Tibial artery (tissue), 4 donors: Measurements from ENCODE around the gene PRR15L.

Source experiments
- DNase-seq, 2 donors: peaks; one replicate each; pipeline ENCODE4 v3.0.0-alpha.2; 2019
- H3K27ac ChIP-seq, 2 donors: fragments of 200-600 bp; sonication (generic) in 1 of 2; 1 replicate in 1 of 2; 2 replicates in 1 of 2; pipeline ENCODE4 v1.5.1; 2018 to 2019; ENCODE audit warnings: mild to moderate bottlenecking in 1 of 2
- H3K27me3 ChIP-seq, 2 donors: fragments of 200-600 bp; sonication (generic) in 1 of 2; one replicate each; pipeline versions ENCODE4 v1.5.1 to v1.6.0; 2016 to 2019
- H3K36me3 ChIP-seq, 3 donors: fragments of 200-600 bp; sonication (generic) in 2 of 3; one replicate each; pipeline ENCODE4 v1.5.1; 2016 to 2019; ENCODE audit warnings: mild to moderate bottlenecking in 2 of 3
- H3K4me1 ChIP-seq, 4 donors: fragments of 200-600 bp; sonication (generic) in 2 of 4; 1 replicate in 3 of 4; 2 replicates in 1 of 4; pipeline ENCODE4 v1.5.1; 2016 to 2019
- H3K4me3 ChIP-seq, 2 donors: fragments of 200-600 bp; sonication (generic) in 1 of 2; 1 replicate in 1 of 2; 2 replicates in 1 of 2; pipeline ENCODE4 v1.5.1; 2018 to 2019; ENCODE audit warnings: mild to moderate bottlenecking in 2 of 2
- H3K9me3 ChIP-seq, 3 donors: fragments of 200-600 bp; sonication (generic) in 1 of 3; one replicate each; pipeline ENCODE4 v1.5.1; 2016 to 2019
- intact Hi-C: fragments of 100-400 bp; cut with DNase I; formaldehyde crosslinking; loops from one replicate; pipeline ENCODE4 v1.15.0; 2023; ENCODE audit warnings: low total_unique reads
- TF ChIP-seq, protein P1 (sequence below), 2 experiments: fragments of 200-600 bp in 1 of 2; fragments of 450-650 bp in 1 of 2; IDR thresholded peaks; one replicate each; pipeline ENCODE4 v1.5.1; 2017 to 2019; ENCODE audit warnings: antibody characterized with exemption in 2 of 2, mild to moderate bottlenecking in 1 of 2, moderate library complexity in 1 of 2

The PRR15L gene, protein sequence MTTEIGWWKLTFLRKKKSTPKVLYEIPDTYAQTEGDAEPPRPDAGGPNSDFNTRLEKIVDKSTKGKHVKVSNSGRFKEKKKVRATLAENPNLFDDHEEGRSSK

DNA sequence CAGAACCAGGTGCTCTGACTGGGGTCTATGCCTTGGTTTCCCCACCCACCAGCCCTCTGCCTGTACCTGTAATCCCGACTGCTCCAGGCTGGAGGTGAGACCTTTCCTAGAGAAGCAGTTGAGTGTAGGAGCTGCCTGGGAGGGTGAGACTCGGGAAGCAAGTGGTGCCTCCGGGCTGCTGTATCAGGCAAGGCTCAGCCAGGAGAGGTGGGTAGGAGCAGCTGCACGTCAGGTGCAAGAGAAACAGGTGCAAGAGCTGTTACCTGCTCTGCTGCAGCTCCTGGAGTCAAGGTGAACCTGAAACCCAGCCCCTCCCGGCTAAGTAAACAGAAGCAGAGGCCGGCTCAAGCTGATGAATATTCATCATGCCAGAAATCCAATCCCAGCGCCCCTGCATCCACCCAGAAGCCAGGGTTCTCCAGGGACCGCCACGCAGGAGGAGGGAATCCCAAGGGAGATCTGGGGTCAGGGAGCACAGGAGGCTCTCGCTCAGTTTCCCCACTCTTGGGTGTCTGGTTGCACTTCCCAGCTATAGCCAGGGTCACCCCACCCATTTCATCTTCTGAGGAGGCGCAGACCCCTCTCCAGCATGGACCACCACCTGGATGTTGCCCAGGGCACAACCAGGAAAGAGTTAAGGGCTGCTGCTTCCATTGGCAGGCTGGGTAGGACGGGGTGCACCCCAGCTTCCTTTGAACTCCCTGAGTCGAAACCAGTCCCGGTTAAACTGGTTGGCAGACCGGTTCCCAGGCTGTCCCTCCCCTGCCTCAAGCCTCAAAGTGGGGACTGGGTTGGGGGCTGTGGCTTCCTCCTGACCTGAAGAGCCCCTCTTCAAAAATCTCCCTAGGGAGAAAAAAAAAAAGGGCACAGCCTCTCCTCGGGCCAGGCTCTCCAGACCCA is at the start of gene PRR15L:
PRR15L (minus strand) TSS at position 293 of the 900 bp plus-strand sequence. CDS start 4,649 bp downstream, outside the sequence.
- DNase-seq: no peak
- Histone ChIP-seq H3K36me3 (peaks cover 0 to 4% (median 0%) of the 10 kb centered on the region in 3 donors), H3K4me1 (peaks cover 0 to 5% (median 0%) of the 10 kb centered on the region in 4 donors), H3K27me3 (no peaks in the 10 kb centered on the region), H3K9me3 (no peaks in the 10 kb centered on the region), H3K4me3 (no peak within 1 kb of the TSS), H3K27ac (no peak within 1 kb of the TSS)
- intact Hi-C loops: no loop called here
- TF ChIP-seq, protein P1, sequence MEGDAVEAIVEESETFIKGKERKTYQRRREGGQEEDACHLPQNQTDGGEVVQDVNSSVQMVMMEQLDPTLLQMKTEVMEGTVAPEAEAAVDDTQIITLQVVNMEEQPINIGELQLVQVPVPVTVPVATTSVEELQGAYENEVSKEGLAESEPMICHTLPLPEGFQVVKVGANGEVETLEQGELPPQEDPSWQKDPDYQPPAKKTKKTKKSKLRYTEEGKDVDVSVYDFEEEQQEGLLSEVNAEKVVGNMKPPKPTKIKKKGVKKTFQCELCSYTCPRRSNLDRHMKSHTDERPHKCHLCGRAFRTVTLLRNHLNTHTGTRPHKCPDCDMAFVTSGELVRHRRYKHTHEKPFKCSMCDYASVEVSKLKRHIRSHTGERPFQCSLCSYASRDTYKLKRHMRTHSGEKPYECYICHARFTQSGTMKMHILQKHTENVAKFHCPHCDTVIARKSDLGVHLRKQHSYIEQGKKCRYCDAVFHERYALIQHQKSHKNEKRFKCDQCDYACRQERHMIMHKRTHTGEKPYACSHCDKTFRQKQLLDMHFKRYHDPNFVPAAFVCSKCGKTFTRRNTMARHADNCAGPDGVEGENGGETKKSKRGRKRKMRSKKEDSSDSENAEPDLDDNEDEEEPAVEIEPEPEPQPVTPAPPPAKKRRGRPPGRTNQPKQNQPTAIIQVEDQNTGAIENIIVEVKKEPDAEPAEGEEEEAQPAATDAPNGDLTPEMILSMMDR (IDR thresholded peaks at IDR 0.05): no peak

DNA sequence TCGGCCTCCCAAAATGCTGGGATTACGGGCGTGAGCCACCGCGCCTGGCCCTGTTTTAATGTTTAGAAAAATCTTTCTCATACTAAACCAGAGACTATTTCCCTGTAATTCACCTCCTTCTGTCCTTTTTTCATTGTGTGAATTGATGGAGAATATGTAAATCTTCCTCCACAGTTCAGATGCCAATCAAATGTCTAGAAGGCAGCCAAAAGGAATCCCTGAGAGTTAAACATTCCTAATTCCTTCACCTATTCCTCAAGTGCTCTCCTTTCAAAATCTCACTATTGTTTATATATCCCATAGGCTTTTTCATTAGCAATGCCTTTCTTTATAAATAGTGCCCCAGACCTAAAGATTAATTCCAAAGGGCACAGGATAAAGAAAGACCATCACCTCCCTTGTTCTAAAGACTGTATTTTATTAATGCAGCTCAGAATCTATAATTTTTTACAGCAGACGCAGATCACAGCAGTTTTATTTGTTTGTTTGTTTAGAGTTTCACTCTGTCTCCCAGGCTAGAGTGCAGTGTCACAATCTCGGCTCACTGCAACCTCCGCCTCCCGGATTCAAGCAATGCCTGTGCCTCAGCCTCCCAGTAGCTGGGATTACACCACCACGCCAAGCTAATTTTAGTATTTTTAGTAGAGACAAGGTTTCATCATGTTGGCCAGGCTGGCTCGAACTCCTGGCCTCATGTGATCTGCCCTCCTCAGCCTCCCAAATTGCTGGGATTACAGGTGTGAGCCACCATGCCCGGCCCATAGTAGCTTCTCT is 49.4 kb upstream of the PRR15L start:
- H3K36me3 ChIP-seq: no peaks in the 10 kb centered on the region
- peaks cover 0 to 18% (median 8%) of the 10 kb centered on the region in 4 donors for H3K4me1 ChIP-seq
- no peak overlapping the region for H3K4me3 ChIP-seq
- DNase-seq: no peak
- intact Hi-C loops: no loop called here
- no peak overlapping the region for H3K27ac ChIP-seq
- TF ChIP-seq, protein P1 (IDR thresholded peaks at IDR 0.05): no peak
- H3K9me3 ChIP-seq: no peaks in the 10 kb centered on the region
- peaks cover 0 to 53% of the 10 kb centered on the region in 2 donors for H3K27me3 ChIP-seq

DNA sequence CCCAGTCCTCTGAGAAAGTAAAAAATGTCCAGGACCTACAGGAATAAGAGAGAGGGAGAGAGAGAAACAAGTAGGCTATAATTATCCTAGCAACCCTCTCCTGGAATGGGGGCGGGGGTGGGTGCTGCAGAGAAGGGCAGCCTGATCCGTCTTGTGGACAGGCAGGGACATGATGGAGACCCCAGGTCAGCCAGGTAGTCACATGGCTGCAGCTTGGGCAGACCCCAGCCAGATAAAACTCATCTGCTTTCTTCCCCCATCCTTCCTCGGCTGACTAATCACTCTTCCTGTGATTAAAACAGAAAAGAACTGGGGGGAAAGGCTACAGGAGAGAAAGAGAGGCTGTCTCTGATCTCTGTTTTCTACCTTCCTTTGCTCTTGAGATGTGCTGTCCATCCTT is 47.3 kb upstream of the PRR15L start:
- Histone ChIP-seq H3K9me3 (no peaks in the 10 kb centered on the region), H3K27me3 (peaks cover 0 to 33% of the 10 kb centered on the region in 2 donors), H3K27ac (no peak overlapping the region), H3K4me3 (no peak overlapping the region), H3K36me3 (no peaks in the 10 kb centered on the region), H3K4me1 (peaks cover 0 to 9% (median 0%) of the 10 kb centered on the region in 4 donors)
- TF ChIP-seq, protein P1 (IDR thresholded peaks at IDR 0.05): no peak
- intact Hi-C loops: no loop called here
- DNase-seq: no peak

DNA sequence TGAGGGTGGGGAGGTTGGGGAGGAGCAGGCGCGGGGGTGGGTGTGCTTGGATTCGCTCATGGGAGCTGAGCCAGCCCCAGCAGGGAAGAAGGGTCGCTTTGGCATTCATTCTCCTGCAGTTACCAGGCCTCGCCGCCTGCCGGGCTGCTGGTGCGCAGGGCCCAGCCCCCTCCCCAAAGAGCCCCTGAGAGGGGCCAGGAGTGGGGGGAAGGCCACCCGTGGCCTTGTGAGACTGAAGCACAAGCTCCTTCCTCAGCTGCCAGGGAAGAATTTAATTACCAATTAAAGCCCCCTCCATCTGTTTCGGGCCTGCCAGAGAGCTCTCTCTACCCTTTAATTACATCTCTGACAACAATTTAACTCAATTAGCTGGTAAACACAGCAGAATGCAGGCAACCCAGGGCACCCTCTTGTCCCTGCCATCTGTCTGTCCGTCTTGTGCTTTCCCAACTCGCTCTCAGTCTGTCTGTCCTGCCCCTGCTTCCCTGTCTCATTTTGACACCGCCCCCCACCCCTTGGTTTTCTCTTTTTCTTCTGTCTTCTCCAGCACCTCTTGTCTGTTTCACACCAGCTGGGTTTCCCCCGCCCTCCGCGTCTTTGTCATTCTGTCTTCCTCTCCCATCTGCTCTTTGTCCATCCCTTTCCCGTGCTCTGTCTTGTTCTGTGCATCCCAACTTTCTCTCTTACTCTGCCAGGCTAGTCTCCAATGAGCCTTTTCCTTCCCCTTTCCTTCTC is 45.9 kb upstream of the PRR15L start:
- intact Hi-C loops: no loop called here
- no peaks in the 10 kb centered on the region for H3K36me3 ChIP-seq
- no peaks in the 10 kb centered on the region for H3K9me3 ChIP-seq
- no peak for DNase-seq
- no peak overlapping the region for H3K4me3 ChIP-seq
- no peak overlapping the region for H3K27ac ChIP-seq
- H3K4me1 ChIP-seq: peaks cover 0 to 9% (median 0%) of the 10 kb centered on the region in 4 donors
- TF ChIP-seq, protein P1 (IDR thresholded peaks at IDR 0.05): no peak
- H3K27me3 ChIP-seq: peaks cover 0 to 23% of the 10 kb centered on the region in 2 donors

DNA sequence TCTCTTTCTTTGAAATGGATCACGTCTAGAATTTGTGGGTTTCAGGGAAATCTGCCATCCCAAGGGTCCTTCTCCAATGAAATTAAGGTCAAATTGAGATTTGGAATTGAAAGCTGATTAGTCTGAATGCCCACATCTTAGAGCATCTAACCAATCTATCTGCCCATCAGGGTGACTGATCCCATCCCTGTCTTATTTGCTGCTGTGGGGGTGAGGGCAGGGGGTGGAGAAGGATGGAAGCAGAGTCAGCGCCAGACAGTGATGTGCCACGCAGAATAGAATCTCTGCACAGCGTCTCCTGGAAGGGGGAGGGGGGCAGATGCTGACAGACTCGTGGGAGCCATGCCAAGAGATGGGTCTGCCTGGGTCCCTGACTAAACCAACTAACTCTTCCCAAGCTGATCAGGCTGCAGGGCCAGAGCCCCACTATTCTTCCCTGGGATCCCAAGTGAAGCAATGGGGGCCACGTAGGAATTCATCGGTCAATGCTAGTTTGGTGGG is 45.3 kb upstream of the PRR15L start:
- no peak for DNase-seq
- Histone ChIP-seq H3K27me3 (peaks cover 0 to 23% of the 10 kb centered on the region in 2 donors), H3K9me3 (no peaks in the 10 kb centered on the region), H3K4me3 (no peak overlapping the region), H3K36me3 (no peaks in the 10 kb centered on the region), H3K4me1 (peaks cover 0 to 9% (median 0%) of the 10 kb centered on the region in 4 donors), H3K27ac (no peak overlapping the region)
- TF ChIP-seq, protein P1 (IDR thresholded peaks at IDR 0.05): no peak
- intact Hi-C loops: no loop called here
